Esophagus muscularis mucosa (tissue), 4 donors: ENCODE measurements around the gene MAGI2. TPM values are rescaled to one million over a fixed set of nuclear protein-coding genes. Genes with fewer than 3 reads are reported as not detected.
"Not testable (repeated sequence)": the region's sequence is repeated elsewhere in the genome, so short reads cannot be mapped to it uniquely, and the experiment has no call there.

ENCODE experiments used
- DNase-seq: peaks from one replicate; pipeline ENCODE4 v3.0.0-alpha.2; 2017; ENCODE audit errors: extremely low spot score
- H3K27ac ChIP-seq, 4 donors: fragments of 200-600 bp; sonication (generic); replicated peaks in 1 of 4; 1 replicate in 3 of 4; 2 replicates in 1 of 4; pipeline ENCODE4 v1.5.1; 2016 to 2019; ENCODE audit warnings: mild to moderate bottlenecking in 1 of 4
- H3K27me3 ChIP-seq, 4 donors: fragments of 200-600 bp; sonication (generic); one replicate each; pipeline versions ENCODE4 v1.5.1 to v1.6.0; 2016 to 2019
- H3K36me3 ChIP-seq, 4 donors: fragments of 200-600 bp; sonication (generic); one replicate each; pipeline ENCODE4 v1.5.1; 2016 to 2019
- H3K4me1 ChIP-seq, 4 donors: fragments of 200-600 bp; sonication (generic); one replicate each; pipeline ENCODE4 v1.5.1; 2016 to 2019
- H3K4me3 ChIP-seq, 4 donors: fragments of 200-600 bp; sonication (generic); 1 replicate in 2 of 4; 2 replicates in 2 of 4; pipeline ENCODE4 v1.5.1; 2016 to 2019; ENCODE audit warnings: mild to moderate bottlenecking in 4 of 4, moderate library complexity in 1 of 4
- H3K9me3 ChIP-seq, 4 donors: fragments of 200-600 bp; sonication (generic); 1 replicate in 3 of 4; 2 replicates in 1 of 4; pipeline ENCODE4 v1.5.1; 2016 to 2019
- CTCF ChIP-seq, 3 experiments: fragments of 200-600 bp in 2 of 3; fragments of 450-650 bp in 1 of 3; sonication (generic) in 2 of 3; IDR thresholded peaks; one replicate each; pipeline ENCODE4 v1.5.1; 2017 to 2019; ENCODE audit warnings: antibody characterized with exemption in 3 of 3, mild to moderate bottlenecking in 2 of 3, moderate library complexity in 1 of 3
- EP300 ChIP-seq: sonication (generic); formaldehyde crosslinking; IDR thresholded peaks from one replicate; pipeline ENCODE4 v1.6.1; 2017; ENCODE audit warnings: antibody characterized with exemption
- POLR2A ChIP-seq: fragments of 450-650 bp; IDR thresholded peaks from one replicate; pipeline ENCODE4 v1.6.1; 2017; ENCODE audit warnings: antibody characterized with exemption, moderate library complexity, mild to moderate bottlenecking, low read depth
- POLR2AphosphoS5 ChIP-seq, 2 donors: sonication (generic); formaldehyde crosslinking; IDR thresholded peaks; one replicate each; pipeline ENCODE4 v1.6.1; 2017; ENCODE audit warnings: antibody characterized with exemption in 2 of 2
- WGBS: methylation state at CpG from one replicate; pipeline ENCODE4 v1.1.5; 2018; 5-methylcytosine and 5-hydroxymethylcytosine counted together
- intact Hi-C: fragments of 100-400 bp; cut with DNase I; formaldehyde crosslinking; loops from one replicate; pipeline ENCODE4 v1.15.1; 2023
- total RNA-seq, 4 donors: library from RNA; depleted of rRNA; stranded (reverse); fragments of >200 nt; gene quantifications; one replicate each; pipeline versions ENCODE4 v1.1.0 to v1.2.1, GENCODE V29; 2016

MAGI2 gene
- total RNA-seq, 4 donors from 2014 or later, result 14.4 to 22.3 (median 21.2) TPM

- H3K4me1 ChIP-seq, result no peaks in the 10 kb centered on the region
- intact Hi-C loops, result no loop called here
- DNase-seq, result no peak
- H3K36me3 ChIP-seq, result no peaks in the 10 kb centered on the region
- no peak overlapping the region for H3K27ac ChIP-seq
- no peaks in the 10 kb centered on the region for H3K27me3 ChIP-seq
- no peaks in the 10 kb centered on the region for H3K9me3 ChIP-seq
- TF ChIP-seq POLR2AphosphoS5 (IDR thresholded peaks at IDR 0.05) (no peak), EP300 (no peak), CTCF (IDR thresholded peaks at IDR 0.05) (no peak)
- no peak overlapping the region for H3K4me3 ChIP-seq
- WGBS, result 78% methylated on average over 4 of the region's 4 CpGs
These were observed 373.4 kb downstream of the MAGI2 start for GRCh38 chr7:79079919-79080554.

GRCh38 chr7:79078273-79078672 is 375.2 kb downstream of the MAGI2 start:
- WGBS, result 81% methylated on average over 1 of the region's 1 CpG
- TF ChIP-seq POLR2A (no peak), POLR2AphosphoS5 (IDR thresholded peaks at IDR 0.05) (no peak), CTCF (IDR thresholded peaks at IDR 0.05) (no peak), EP300 (no peak)
- intact Hi-C loops, result no loop called here

GRCh38 chr7:79071187-79071586 is 382.3 kb downstream of the MAGI2 start:
- H3K9me3 ChIP-seq, H3K4me3 ChIP-seq, H3K36me3 ChIP-seq, intact Hi-C loops, DNase-seq, H3K27me3 ChIP-seq, H3K27ac ChIP-seq, H3K4me1 ChIP-seq: not testable (repeated sequence)
- 93% methylated on average over 5 of the region's 5 CpGs for WGBS

More at GRCh38 chr7:79078273-79078672, 375.2 kb downstream of the MAGI2 start:
- no peak for DNase-seq
- no peak overlapping the region for H3K4me3 ChIP-seq
- no peak overlapping the region for H3K27ac ChIP-seq
- H3K4me1 ChIP-seq, result no peaks in the 10 kb centered on the region
- no peaks in the 10 kb centered on the region for H3K9me3 ChIP-seq
- H3K36me3 ChIP-seq, result no peaks in the 10 kb centered on the region
- no peaks in the 10 kb centered on the region for H3K27me3 ChIP-seq

- intact Hi-C loops, result no loop called here
- no peaks in the 10 kb centered on the region for H3K4me1 ChIP-seq
- no peaks in the 10 kb centered on the region for H3K36me3 ChIP-seq
- H3K4me3 ChIP-seq, result no peak overlapping the region
- no peak for DNase-seq
- peaks cover 0 to 3% (median 0%) of the 10 kb centered on the region in 4 donors for H3K9me3 ChIP-seq
- no peaks in the 10 kb centered on the region for H3K27me3 ChIP-seq
- H3K27ac ChIP-seq, result no peak overlapping the region
- TF ChIP-seq POLR2A (no peak), POLR2AphosphoS5 (IDR thresholded peaks at IDR 0.05) (no peak), EP300 (no peak), CTCF (IDR thresholded peaks at IDR 0.05) (no peak)
- 74% methylated on average over 3 of the region's 3 CpGs for WGBS
These were observed 389.2 kb downstream of the MAGI2 start for GRCh38 chr7:79064187-79064823.

- H3K27ac ChIP-seq, result no peak overlapping the region
- H3K27me3 ChIP-seq, result no peaks in the 10 kb centered on the region
- no peak for TF ChIP-seq CTCF (IDR thresholded peaks at IDR 0.05)
- TF ChIP-seq POLR2AphosphoS5 (IDR thresholded peaks at IDR 0.05), result no peak
- TF ChIP-seq EP300, result no peak
- no peak for TF ChIP-seq POLR2A
- DNase-seq, result no peak
- whole genome bisulfite sequencing, result 69% methylated on average over 2 of the region's 2 CpGs
- no peaks in the 10 kb centered on the region for H3K4me1 ChIP-seq
- peaks cover 0 to 3% (median 0%) of the 10 kb centered on the region in 4 donors for H3K9me3 ChIP-seq
- H3K4me3 ChIP-seq, result no peak overlapping the region
- intact Hi-C loops, result no loop called here
- no peaks in the 10 kb centered on the region for H3K36me3 ChIP-seq
These were observed 390.3 kb downstream of the MAGI2 start for GRCh38 chr7:79063019-79063698.
